ENCODE measurements around the gene BTBD9.

Gene BTBD9

GRCh38 chr6:38234141-38234540 lies 405.6 kb downstream of the BTBD9 start:
- ATAC-seq = no peak

- no peak for ATAC-seq
Measured at GRCh38 chr6:38233161-38233791, 406.5 kb downstream of the BTBD9 start.

GRCh38 chr6:38225766-38226165 lies 414.0 kb downstream of the BTBD9 start:
- ATAC-seq = no peak

GRCh38 chr6:38221251-38221650 lies 418.5 kb downstream of the BTBD9 start:
- no peak for ATAC-seq

GRCh38 chr6:38220069-38220723 lies 419.5 kb downstream of the BTBD9 start:
- no peak for ATAC-seq

- ATAC-seq = no peak
Measured at GRCh38 chr6:38218235-38218634, 421.5 kb downstream of the BTBD9 start.

GRCh38 chr6:38216451-38216850 lies 423.3 kb downstream of the BTBD9 start:
- no peak for ATAC-seq

- no peak for ATAC-seq
Measured at GRCh38 chr6:38215651-38216311, 423.9 kb downstream of the BTBD9 start.

GRCh38 chr6:38215225-38215624 lies 424.5 kb downstream of the BTBD9 start:
- ATAC-seq = no peak

GRCh38 chr6:38214159-38214558 lies 425.6 kb downstream of the BTBD9 start:
- ATAC-seq = no peak

- ATAC-seq = no peak
Measured at GRCh38 chr6:38213251-38213658, 426.5 kb downstream of the BTBD9 start.

- no peak for ATAC-seq
Measured at GRCh38 chr6:38212579-38212978, 427.1 kb downstream of the BTBD9 start.

GRCh38 chr6:38212116-38212515 lies 427.6 kb downstream of the BTBD9 start:
- no peak for ATAC-seq

- ATAC-seq = no peak
Measured at GRCh38 chr6:38209371-38210260, 430.1 kb downstream of the BTBD9 start.

GRCh38 chr6:38208028-38208427 lies 431.7 kb downstream of the BTBD9 start:
- no peak for ATAC-seq

GRCh38 chr6:38207375-38207774 lies 432.4 kb downstream of the BTBD9 start:
- ATAC-seq = no peak

- ATAC-seq = no peak
Measured at GRCh38 chr6:38198219-38198618, 441.5 kb downstream of the BTBD9 start.

GRCh38 chr6:38195113-38195635 lies 444.6 kb downstream of the BTBD9 start:
- no peak for ATAC-seq

GRCh38 chr6:38194589-38194988 lies 445.1 kb downstream of the BTBD9 start:
- ATAC-seq = no peak

- ATAC-seq = no peak
Measured at GRCh38 chr6:38194282-38194572, 445.5 kb downstream of the BTBD9 start.

- ATAC-seq = no peak
Measured at GRCh38 chr6:38193481-38194281, 446.0 kb downstream of the BTBD9 start.

- no peak for ATAC-seq
Measured at GRCh38 chr6:38193051-38193450, 446.7 kb downstream of the BTBD9 start.
